HepG2 (cell line): Measurements from ENCODE around the gene OPRM1. TPM values are rescaled to one million over a fixed set of nuclear protein-coding genes. Genes with fewer than 3 reads are reported as not detected.

Source experiments
- ATAC-seq: fragments of 200-7000 bp; cut with Tn5 transposase; 3 replicates; pipeline ENCODE4 v1.9.1; 2020; ENCODE audit warnings: mild to moderate bottlenecking, moderate library complexity
- BruUV-seq: library from RNA; stranded (reverse); fragments of 400-500 nt; replicated peaks from 2 replicates; lab custom pipeline; 2021; lab: Mats Ljungman, UMichigan
- CTCF ChIA-PET: fragments of 300-600 bp; formaldehyde crosslinking; extraction: SDS; loops from one replicate; lab custom pipeline; 2021; ENCODE audit warnings: low total read pairs, inconsistent platforms, low intra/inter-chr PET ratio; lab: Yijun Ruan, JAX
- POLR2A ChIA-PET: fragments of 350-600 bp; sonication (Branson Sonifier 250); formaldehyde crosslinking; loops from one replicate; lab custom pipeline; 2020; ENCODE audit warnings: antibody characterized with exemption, inconsistent platforms; lab: Yijun Ruan, JAX
- DNase-seq: peaks from one replicate; pipeline ENCODE4 v3.0.0-alpha.2; 2015; ENCODE audit warnings: low spot score
- FAIRE-seq: peaks from 3 replicates; lab custom pipeline; 2011; peaks lifted over from hg19 to GRCh38; lab: Jason Lieb, UNC
- H2AFZ ChIP-seq: one replicate; pipeline ENCODE4 v1.6.1; 2011; ENCODE audit warnings: low read length, inconsistent platforms
- H3K27ac ChIP-seq: fragments of 300-600 bp; 3 replicates; pipeline ENCODE4 v1.8.0; 2011; ENCODE audit warnings: mixed run types, mild to moderate bottlenecking, mixed read lengths, low read length, inconsistent platforms; ENCODE audit not compliant: insufficient read depth; ENCODE audit errors: extremely low read length
- H3K27me3 ChIP-seq, 2 experiments: fragments of 200-600 bp in 1 of 2; 2 replicates in 1 of 2; 3 replicates in 1 of 2; pipeline versions ENCODE4 v1.6.0 to v1.8.0; 2011; ENCODE audit warnings: low read length in 2 of 2, mild to moderate bottlenecking in 2 of 2, moderate library complexity in 2 of 2, inconsistent platforms in 1 of 2; ENCODE audit not compliant: insufficient read depth in 2 of 2, control insufficient read depth in 1 of 2
- H3K36me3 ChIP-seq, 2 experiments: fragments of 200-600 bp in 1 of 2; replicated peaks in 1 of 2; 2 replicates in 1 of 2; 3 replicates in 1 of 2; pipeline versions ENCODE4 v1.5.1 to v1.8.0; 2011; ENCODE audit warnings: low read length in 2 of 2, inconsistent platforms in 1 of 2; ENCODE audit not compliant: insufficient read depth in 2 of 2, control insufficient read depth in 1 of 2
- H3K4me1 ChIP-seq: 2 replicates; pipeline ENCODE4 v1.5.1; 2012; ENCODE audit warnings: low read length, inconsistent platforms; ENCODE audit not compliant: insufficient read depth
- H3K4me2 ChIP-seq: 2 replicates; pipeline ENCODE4 v1.6.0; 2011; ENCODE audit warnings: low read depth, low read length, inconsistent platforms
- H3K4me3 ChIP-seq, 3 experiments: fragments of 200-600 bp in 1 of 3; sonication (generic), shearing (Covaris generic) in 1 of 3; replicated peaks in 1 of 3; 2 replicates each; pipeline ENCODE4 v1.5.1; 2011 to 2016; ENCODE audit warnings: low read length in 3 of 3, inconsistent platforms in 2 of 3, low read depth in 2 of 3, mild to moderate bottlenecking in 2 of 3, control low read depth in 1 of 3, mixed read lengths in 1 of 3; ENCODE audit not compliant: insufficient read depth in 1 of 3
- H3K79me2 ChIP-seq: one replicate; pipeline ENCODE4 v1.6.1; 2011; ENCODE audit warnings: low read length, inconsistent platforms; ENCODE audit not compliant: insufficient read depth
- H3K9ac ChIP-seq: 2 replicates; pipeline ENCODE4 v1.6.0; 2011; ENCODE audit warnings: mild to moderate bottlenecking, low read depth, low read length, inconsistent platforms; ENCODE audit not compliant: insufficient read depth
- H3K9me3 ChIP-seq: 2 replicates; pipeline ENCODE4 v1.5.1; 2012; ENCODE audit warnings: mild to moderate bottlenecking, low read length
- H4K20me1 ChIP-seq: 2 replicates; pipeline ENCODE4 v1.6.0; 2011; ENCODE audit warnings: inconsistent platforms, mild to moderate bottlenecking, low read length, moderate library complexity; ENCODE audit not compliant: insufficient read depth
- CHD4 ChIP-seq: fragments of 200-600 bp; sonication (generic); IDR thresholded peaks from 2 replicates; pipeline ENCODE4 v1.7.0; 2017; ENCODE audit warnings: mild to moderate bottlenecking, low read length, borderline replicate concordance
- FIP1L1 ChIP-seq: fragments of 200-400 bp; formaldehyde crosslinking; IDR thresholded peaks from 2 replicates; pipeline ENCODE4 v1.6.1; 2018; ENCODE audit warnings: low read depth, mild to moderate bottlenecking, low read length, moderate library complexity, borderline replicate concordance; ENCODE audit not compliant: insufficient read depth
- JUND ChIP-seq: sonication (generic); formaldehyde crosslinking; IDR thresholded peaks from 2 replicates; pipeline ENCODE4 v1.8.0; 2022; ENCODE audit warnings: mild to moderate bottlenecking, missing genetic modification reagents
- ZNF121 ChIP-seq: sonication (generic); formaldehyde crosslinking; IDR thresholded peaks from 2 replicates; pipeline ENCODE4 v1.5.0; 2020; ENCODE audit warnings: mild to moderate bottlenecking, missing genetic modification reagents
- ZNF180 ChIP-seq: sonication (generic); formaldehyde crosslinking; IDR thresholded peaks from 2 replicates; pipeline ENCODE4 v1.4.0; 2020; ENCODE audit warnings: low read depth, missing genetic modification reagents, borderline replicate concordance
- ZNF3 ChIP-seq: IDR thresholded peaks from 2 replicates; pipeline ENCODE4 v1.7.0; 2017; ENCODE audit warnings: inconsistent platforms
- ZNF331 ChIP-seq: sonication (generic); formaldehyde crosslinking; IDR thresholded peaks from 2 replicates; pipeline ENCODE4 v1.4.0; 2020; ENCODE audit warnings: missing genetic modification reagents
- ZNF383 ChIP-seq: sonication (generic); formaldehyde crosslinking; IDR thresholded peaks from 2 replicates; pipeline ENCODE4 v1.4.0; 2020; ENCODE audit warnings: missing genetic modification reagents, mild to moderate bottlenecking, borderline replicate concordance
- ZNF574 ChIP-seq: sonication (generic); formaldehyde crosslinking; IDR thresholded peaks from 2 replicates; pipeline ENCODE4 v1.4.0; 2020; ENCODE audit warnings: missing genetic modification reagents
- ZNF615 ChIP-seq: sonication (generic); formaldehyde crosslinking; IDR thresholded peaks from 2 replicates; pipeline ENCODE4 v1.5.0; 2020; ENCODE audit warnings: mild to moderate bottlenecking, missing genetic modification reagents, borderline replicate concordance
- ZNF720 ChIP-seq: sonication (generic); formaldehyde crosslinking; IDR thresholded peaks from 2 replicates; pipeline ENCODE4 v1.4.0; 2020; ENCODE audit warnings: missing genetic modification reagents
- WGBS: methylation state at CpG from one replicate; pipeline ENCODE4 v1.1.6; 2017; ENCODE audit warnings: low lambda C conversion rate; 5-methylcytosine and 5-hydroxymethylcytosine counted together
- in situ Hi-C: cut with HindIII; loops from 2 replicates; pipeline ENCODE4 v1.10.0; 2017; ENCODE audit warnings: low pct_unique_long_range_greater_than_20kb; ENCODE audit not compliant: extremely low pct_ligation_motif_present
- intact Hi-C: fragments of 100-400 bp; cut with micrococcal nuclease; formaldehyde crosslinking; loops from one replicate; pipeline ENCODE4 v1.10.0; 2022; ENCODE audit not compliant: unreplicated experiment
- polyA plus RNA-seq, 8 experiments: library from polyadenylated mRNA; depleted of rRNA in 3 of 8; stranded (reverse) in 7 of 8; unstranded in 1 of 8; fragments of >200 nt; fragmentation: Illumina TruSeq in 4 of 8; extraction: Trizol in 4 of 8; gene quantifications; 2 replicates each; pipeline versions ENCODE4 v1.2.1 to v1.2.3, GENCODE V29; 2011 to 2016; ENCODE audit warnings: low read depth in 4 of 8, missing spikeins in 1 of 8, mixed read lengths in 1 of 8; ENCODE audit not compliant: insufficient read depth in 1 of 8
- total RNA-seq, 5 experiments: library from RNA; depleted of rRNA; stranded (reverse); fragments of >200 nt; fragmentation: Illumina TruSeq; extraction: Trizol; gene quantifications; 2 replicates each; pipeline ENCODE4 v1.2.3, GENCODE V29; 2016; ENCODE audit warnings: low read depth in 1 of 5
- TF ChIP-seq, protein P1 (sequence below): sonication (generic); formaldehyde crosslinking; conservative IDR thresholded peaks from 2 replicates; pipeline ENCODE4 v1.4.0; 2020; ENCODE audit warnings: missing genetic modification reagents

Gene OPRM1
- total and polyA plus RNA-seq, 2 of the 13 experiments (the other 11 are each of a cell fraction or from before 2014, with no cell fraction given): not detected

DNA sequence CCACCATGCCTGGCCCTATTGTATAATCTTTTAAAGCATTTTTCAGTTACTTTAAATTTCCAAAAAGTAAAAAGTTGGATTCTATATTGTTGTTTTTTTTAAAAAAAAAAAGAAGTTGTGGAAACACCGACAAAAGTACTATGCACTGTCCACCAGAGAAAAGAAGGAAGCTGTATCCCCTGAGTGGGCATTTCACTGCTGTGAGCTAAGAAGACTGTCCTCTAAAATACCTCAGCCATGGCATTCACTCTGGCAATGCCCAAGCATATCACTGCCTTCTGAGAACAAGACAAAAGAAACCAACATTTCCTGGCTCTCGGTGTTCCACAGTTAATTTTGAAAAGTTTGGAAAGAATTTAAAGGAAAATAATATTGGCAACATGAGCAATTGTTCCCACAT, 199.8 kb downstream of the OPRM1 start:
- POLR2A ChIA-PET: no interaction called here
- H3K4me3 ChIP-seq: no peak overlapping the region
- no peaks in the 10 kb centered on the region for H3K79me2 ChIP-seq
- no peaks in the 10 kb centered on the region for H4K20me1 ChIP-seq
- no peak for FAIRE-seq
- 0% methylated on average over 2 of the region's 2 CpGs for WGBS
- H3K9me3 ChIP-seq: no peaks in the 10 kb centered on the region
- intact Hi-C loops: no loop called here
- DNase-seq: no peak
- H3K36me3 ChIP-seq: no peaks in the 10 kb centered on the region
- H3K9ac ChIP-seq: no peak overlapping the region
- CTCF ChIA-PET: no interaction called here
- no TSS peak for BruUV-seq
- H3K27me3 ChIP-seq: peaks cover 0 to 20% of the 10 kb centered on the region in 2 experiments; a peak in 2 of 5 replicates
- TF ChIP-seq, protein P1, sequence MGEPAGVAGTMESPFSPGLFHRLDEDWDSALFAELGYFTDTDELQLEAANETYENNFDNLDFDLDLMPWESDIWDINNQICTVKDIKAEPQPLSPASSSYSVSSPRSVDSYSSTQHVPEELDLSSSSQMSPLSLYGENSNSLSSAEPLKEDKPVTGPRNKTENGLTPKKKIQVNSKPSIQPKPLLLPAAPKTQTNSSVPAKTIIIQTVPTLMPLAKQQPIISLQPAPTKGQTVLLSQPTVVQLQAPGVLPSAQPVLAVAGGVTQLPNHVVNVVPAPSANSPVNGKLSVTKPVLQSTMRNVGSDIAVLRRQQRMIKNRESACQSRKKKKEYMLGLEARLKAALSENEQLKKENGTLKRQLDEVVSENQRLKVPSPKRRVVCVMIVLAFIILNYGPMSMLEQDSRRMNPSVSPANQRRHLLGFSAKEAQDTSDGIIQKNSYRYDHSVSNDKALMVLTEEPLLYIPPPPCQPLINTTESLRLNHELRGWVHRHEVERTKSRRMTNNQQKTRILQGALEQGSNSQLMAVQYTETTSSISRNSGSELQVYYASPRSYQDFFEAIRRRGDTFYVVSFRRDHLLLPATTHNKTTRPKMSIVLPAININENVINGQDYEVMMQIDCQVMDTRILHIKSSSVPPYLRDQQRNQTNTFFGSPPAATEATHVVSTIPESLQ (CRISPR knock-in tag): no peak
- TF ChIP-seq ZNF180 (CRISPR knock-in tag): no peak
- TF ChIP-seq JUND (CRISPR knock-in tag): no peak
- no peak for TF ChIP-seq ZNF574 (CRISPR knock-in tag)
- TF ChIP-seq ZNF121 (CRISPR knock-in tag): no peak
- TF ChIP-seq ZNF383 (CRISPR knock-in tag): no peak
- TF ChIP-seq CHD4: no peak
- no peak for TF ChIP-seq ZNF3
- TF ChIP-seq ZNF615 (CRISPR knock-in tag): no peak
- no peak for TF ChIP-seq ZNF720
- TF ChIP-seq FIP1L1: no peak
- TF ChIP-seq ZNF331 (CRISPR knock-in tag): no peak
- no peak overlapping the region for H3K27ac ChIP-seq
- no peak overlapping the region for H3K4me2 ChIP-seq
- no peak for ATAC-seq
- H3K4me1 ChIP-seq: no peaks in the 10 kb centered on the region
- H2AFZ ChIP-seq: no peak overlapping the region
- in situ Hi-C loops: no loop called here
